Mesendoderm (in vitro differentiated cells): ENCODE measurements around the gene NHERF2. TPM values are rescaled to one million over a fixed set of nuclear protein-coding genes. Genes with fewer than 3 reads are reported as not detected.

ENCODE experiments used
- DNase-seq: peaks from one replicate; pipeline ENCODE4 v3.0.0; 2013
- H2AK5ac ChIP-seq: 2 replicates; pipeline ENCODE4 v1.6.1; 2013; ENCODE audit warnings: low read length, inconsistent platforms
- H2BK120ac ChIP-seq: 2 replicates; pipeline ENCODE4 v1.6.1; 2013; ENCODE audit warnings: low read depth, mild to moderate bottlenecking, low read length, moderate library complexity, mixed read lengths
- H2BK15ac ChIP-seq: replicated peaks from 2 replicates; pipeline ENCODE4 v1.6.1; 2013; ENCODE audit warnings: low read depth, mild to moderate bottlenecking, moderate library complexity
- H2BK5ac ChIP-seq: 2 replicates; pipeline ENCODE4 v1.6.1; 2013; ENCODE audit warnings: low read length, inconsistent platforms
- H3K18ac ChIP-seq: 2 replicates; pipeline ENCODE4 v1.6.1; 2013; ENCODE audit warnings: mild to moderate bottlenecking, low read length, mixed read lengths
- H3K23ac ChIP-seq: one replicate; pipeline ENCODE4 v1.6.1; 2013; ENCODE audit warnings: low read length
- H3K27ac ChIP-seq: 2 replicates; pipeline ENCODE4 v1.5.1; 2013; ENCODE audit warnings: low read depth, mild to moderate bottlenecking, inconsistent platforms, low read length, moderate library complexity
- H3K27me3 ChIP-seq: 2 replicates; pipeline ENCODE4 v1.6.1; 2013; ENCODE audit warnings: low read length, control low read depth, mild to moderate bottlenecking, inconsistent platforms; ENCODE audit not compliant: insufficient read depth, poor library complexity
- H3K36me3 ChIP-seq: 2 replicates; pipeline ENCODE4 v1.6.1; 2013; ENCODE audit warnings: low read length, inconsistent platforms; ENCODE audit not compliant: control insufficient read depth, insufficient read depth
- H3K4ac ChIP-seq: one replicate; pipeline ENCODE4 v1.6.1; 2013; ENCODE audit warnings: low read depth, mild to moderate bottlenecking, low read length, moderate library complexity
- H3K4me1 ChIP-seq: 2 replicates; pipeline ENCODE4 v1.6.1; 2013; ENCODE audit warnings: low read depth, low read length, inconsistent platforms; ENCODE audit not compliant: control insufficient read depth
- H3K4me2 ChIP-seq: 2 replicates; pipeline ENCODE4 v1.6.1; 2013; ENCODE audit warnings: low read length
- H3K4me3 ChIP-seq: 2 replicates; pipeline ENCODE4 v1.5.1; 2013; ENCODE audit warnings: mild to moderate bottlenecking, low read length
- H3K56ac ChIP-seq: one replicate; pipeline ENCODE4 v1.6.1; 2013; ENCODE audit warnings: low read length
- H3K79me1 ChIP-seq: 2 replicates; pipeline ENCODE4 v1.6.1; 2013; ENCODE audit warnings: low read length, inconsistent platforms
- H3K79me2 ChIP-seq: 2 replicates; pipeline ENCODE4 v1.6.1; 2013; ENCODE audit warnings: mild to moderate bottlenecking, low read length; ENCODE audit not compliant: control insufficient read depth, insufficient read depth
- H3K9ac ChIP-seq: 2 replicates; pipeline ENCODE4 v1.6.1; 2013; ENCODE audit warnings: low read length, inconsistent platforms
- H4K5ac ChIP-seq: one replicate; pipeline ENCODE4 v1.6.1; 2013; ENCODE audit warnings: low read length
- H4K8ac ChIP-seq: one replicate; pipeline ENCODE4 v1.6.1; 2013; ENCODE audit warnings: low read depth, mild to moderate bottlenecking, control low read depth, low read length, moderate library complexity
- WGBS: extraction: QIAGEN DNeasy Blood & Tissue Kit; methylation state at CpG from one replicate; pipeline ENCODE4 v1.1.7; 2013; ENCODE audit warnings: low lambda C conversion rate, missing lambda C conversion rate; ENCODE audit not compliant: insufficient coverage; ENCODE audit errors: extremely low coverage; 5-methylcytosine and 5-hydroxymethylcytosine counted together
- small RNA-seq: library from polyadenylated mRNA; stranded (forward); fragments of <200 nt; extraction: miRNeasy Mini kit (QIAGEN cat#:217004); gene quantifications from one replicate; pipeline ENCODE3, GENCODE V24; 2013; ENCODE audit not compliant: insufficient read depth

NHERF2 gene

GRCh38 chr16:2087748-2088631 lies 61.3 kb downstream of the NHERF2 start:
- H4K5ac ChIP-seq: no peak overlapping the region
- no peak overlapping the region for H3K9ac ChIP-seq
- no peak overlapping the region for H3K4me2 ChIP-seq
- H3K79me2 ChIP-seq: no peaks in the 10 kb centered on the region
- H3K4me1 ChIP-seq: peaks cover 1% of the 10 kb centered on the region
- no peak overlapping the region for H4K8ac ChIP-seq
- no peak overlapping the region for H2BK120ac ChIP-seq
- no peak overlapping the region for H2BK15ac ChIP-seq
- DNase-seq: no peak
- H2AK5ac ChIP-seq: no peak overlapping the region
- H3K27ac ChIP-seq: no peak overlapping the region
- no peak overlapping the region for H3K18ac ChIP-seq
- peaks cover 2% of the 10 kb centered on the region for H3K36me3 ChIP-seq
- no peaks in the 10 kb centered on the region for H3K27me3 ChIP-seq
- H3K79me1 ChIP-seq: no peaks in the 10 kb centered on the region
- H3K23ac ChIP-seq: no peak overlapping the region
- no peak overlapping the region for H3K56ac ChIP-seq
- WGBS: no CpG with 5 or more reads among the region's 41 CpGs
- H2BK5ac ChIP-seq: no peak overlapping the region
- H3K4me3 ChIP-seq: no peak overlapping the region
- H3K4ac ChIP-seq: no peak overlapping the region

Small RNA genes lying within 50 kb of the gene (small RNA-seq; reads per million reads assigned to genes)
- not detected for gene RN7SL219P
